ENCODE data around the gene CDH13.

The CDH13 gene

GRCh38 chr16:83244057-83244456 is 617.3 kb downstream of the CDH13 start:
- no peaks in the 10 kb centered on the region for H3F3A ChIP-seq (ENCODE audit: insufficient read depth, low read length)
- H3K27me3 ChIP-seq (replicated peaks; ENCODE audit: insufficient read depth, low read length), result no peaks in the 10 kb centered on the region
- TF ChIP-seq CTCF (IDR thresholded peaks at IDR 0.05; ENCODE audit: low read length), result no peak
- no peak for TF ChIP-seq EZH2phosphoT487 (IDR thresholded peaks at IDR 0.05; ENCODE audit: low read length)
- TF ChIP-seq EZH2 (optimal IDR thresholded peaks at IDR 0.05; ENCODE audit: low read depth, low read length), result no peak
- no peaks in the 10 kb centered on the region for H3K9me3 ChIP-seq (replicated peaks; ENCODE audit: insufficient read depth, low read length)
- no peak for DNase-seq
- H3K9ac ChIP-seq (ENCODE audit: low read length), result no peak overlapping the region
- H3K79me2 ChIP-seq (ENCODE audit: low read length), result no peaks in the 10 kb centered on the region
- H3K27ac ChIP-seq (ENCODE audit: low read length), result no peak overlapping the region
- no peak overlapping the region for H3K4me3 ChIP-seq (ENCODE audit: low read length)
- no peak overlapping the region for H2AFZ ChIP-seq (ENCODE audit: low read length)
- H3K36me3 ChIP-seq (replicated peaks; ENCODE audit: insufficient read depth, low read length), result no peaks in the 10 kb centered on the region
- no peaks in the 10 kb centered on the region for H3K9me2 ChIP-seq (replicated peaks; ENCODE audit: insufficient read depth, low read length)
- H3K4me2 ChIP-seq (ENCODE audit: low read depth, low read length), result no peak overlapping the region
- H4K20me1 ChIP-seq (ENCODE audit: insufficient read depth, low read length), result no peaks in the 10 kb centered on the region
- no peaks in the 10 kb centered on the region for H3K4me1 ChIP-seq (ENCODE audit: low read length)

DNA sequence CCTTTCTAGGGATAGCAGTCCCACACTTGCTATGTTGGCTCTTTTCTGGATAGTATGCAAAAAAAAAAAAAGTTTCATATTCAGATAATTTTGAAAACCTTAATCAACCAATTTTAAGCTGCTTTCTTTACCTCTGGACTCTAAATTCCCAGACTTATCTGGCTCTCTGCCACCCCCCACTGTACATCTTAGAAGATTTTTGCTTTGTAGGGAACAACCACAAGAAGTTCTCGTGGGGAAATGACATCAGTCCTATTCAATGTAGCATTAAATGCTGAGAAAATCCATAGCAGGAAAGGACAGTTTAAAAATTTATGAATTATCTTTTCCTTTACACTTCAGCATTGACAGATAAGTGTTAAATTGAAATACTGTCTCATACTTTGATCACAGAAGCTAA is 618.3 kb downstream of the CDH13 start:
- Histone ChIP-seq H3K79me2 (ENCODE audit: low read length) (no peaks in the 10 kb centered on the region), H3K9me3 (replicated peaks; ENCODE audit: insufficient read depth, low read length) (no peaks in the 10 kb centered on the region), H2AFZ (ENCODE audit: low read length) (no peak overlapping the region), H3K27ac (ENCODE audit: low read length) (no peak overlapping the region), H3K9me2 (replicated peaks; ENCODE audit: insufficient read depth, low read length) (no peaks in the 10 kb centered on the region), H3F3A (ENCODE audit: insufficient read depth, low read length) (no peaks in the 10 kb centered on the region), H3K9ac (ENCODE audit: low read length) (no peak overlapping the region), H3K36me3 (replicated peaks; ENCODE audit: insufficient read depth, low read length) (no peaks in the 10 kb centered on the region), H3K4me3 (ENCODE audit: low read length) (no peak overlapping the region), H3K27me3 (replicated peaks; ENCODE audit: insufficient read depth, low read length) (no peaks in the 10 kb centered on the region), H3K4me2 (ENCODE audit: low read depth, low read length) (no peak overlapping the region), H4K20me1 (ENCODE audit: insufficient read depth, low read length) (no peaks in the 10 kb centered on the region), H3K4me1 (ENCODE audit: low read length) (no peaks in the 10 kb centered on the region)
- TF ChIP-seq EZH2phosphoT487 (IDR thresholded peaks at IDR 0.05; ENCODE audit: low read length) (no peak), CTCF (IDR thresholded peaks at IDR 0.05; ENCODE audit: low read length) (no peak), EZH2 (optimal IDR thresholded peaks at IDR 0.05; ENCODE audit: low read depth, low read length) (no peak)
- DNase-seq, result no peak

- Histone ChIP-seq H3K4me1 (ENCODE audit: low read length) (no peaks in the 10 kb centered on the region), H3K9me3 (replicated peaks; ENCODE audit: insufficient read depth, low read length) (no peaks in the 10 kb centered on the region), H4K20me1 (ENCODE audit: insufficient read depth, low read length) (no peaks in the 10 kb centered on the region), H3F3A (ENCODE audit: insufficient read depth, low read length) (no peaks in the 10 kb centered on the region), H3K4me2 (ENCODE audit: low read depth, low read length) (no peak overlapping the region), H2AFZ (ENCODE audit: low read length) (no peak overlapping the region), H3K27me3 (replicated peaks; ENCODE audit: insufficient read depth, low read length) (no peaks in the 10 kb centered on the region), H3K79me2 (ENCODE audit: low read length) (no peaks in the 10 kb centered on the region), H3K9ac (ENCODE audit: low read length) (no peak overlapping the region), H3K4me3 (ENCODE audit: low read length) (no peak overlapping the region), H3K9me2 (replicated peaks; ENCODE audit: insufficient read depth, low read length) (no peaks in the 10 kb centered on the region), H3K36me3 (replicated peaks; ENCODE audit: insufficient read depth, low read length) (no peaks in the 10 kb centered on the region), H3K27ac (ENCODE audit: low read length) (no peak overlapping the region)
- no peak for DNase-seq
- TF ChIP-seq EZH2phosphoT487 (IDR thresholded peaks at IDR 0.05; ENCODE audit: low read length) (no peak), CTCF (IDR thresholded peaks at IDR 0.05; ENCODE audit: low read length) (no peak), EZH2 (optimal IDR thresholded peaks at IDR 0.05; ENCODE audit: low read depth, low read length) (no peak)
Measured at GRCh38 chr16:83247767-83248372, 621.1 kb downstream of the CDH13 start.
